HL-60/S4 treated with retinoic acid at 250 ng/mL for 4 days and 3 days (cell line): Measurements from ENCODE around the gene IFNW1.

Source experiments
- in situ Hi-C: fragments of 300-500 bp; cut with MboI; formaldehyde crosslinking; loops from 2 replicates; pipeline ENCODE4 v1.7.0; 2022; ENCODE audit warnings: low sequenced_read_pairs

The IFNW1 gene

DNA sequence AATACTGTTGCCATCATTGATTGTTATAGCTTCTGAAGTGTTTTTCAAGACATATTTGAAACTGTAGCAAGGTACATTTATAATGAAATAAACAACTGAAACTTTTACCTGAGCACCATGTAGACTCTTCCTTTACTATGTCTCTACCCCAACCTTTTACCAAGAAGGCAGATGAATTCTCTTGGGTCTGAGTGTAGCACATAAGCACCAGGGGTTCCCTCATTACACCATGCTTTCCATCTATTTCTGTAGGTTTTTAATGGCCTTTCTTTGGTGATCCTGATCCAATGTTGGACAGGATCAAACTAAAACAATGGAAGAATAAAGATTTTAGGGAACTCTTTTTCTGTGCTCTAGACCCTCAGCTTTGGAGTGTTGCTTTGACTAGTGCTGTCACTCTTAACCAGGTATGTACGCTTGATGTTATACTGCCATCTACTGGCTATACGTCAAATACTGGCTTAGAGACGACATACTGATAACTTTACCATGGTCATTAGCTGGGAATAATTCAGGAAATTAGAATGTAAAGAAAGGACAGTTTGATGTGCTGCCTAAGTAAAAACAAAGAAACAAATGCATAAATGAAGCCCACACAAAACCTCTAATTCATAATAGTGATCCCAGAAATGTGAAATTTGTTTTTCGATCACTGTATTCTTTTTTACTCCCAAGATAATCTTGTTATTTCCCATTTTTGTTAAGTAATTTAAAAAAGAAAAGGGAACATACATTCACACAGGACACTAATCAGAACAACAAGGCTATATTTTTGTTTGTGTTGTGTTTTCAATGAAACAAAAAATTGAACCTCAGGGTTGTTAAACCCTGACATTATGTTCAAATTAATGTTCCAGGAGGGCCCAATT is 30.7 kb downstream of the IFNW1 start:
- in situ Hi-C loops, result no loop called here

DNA sequence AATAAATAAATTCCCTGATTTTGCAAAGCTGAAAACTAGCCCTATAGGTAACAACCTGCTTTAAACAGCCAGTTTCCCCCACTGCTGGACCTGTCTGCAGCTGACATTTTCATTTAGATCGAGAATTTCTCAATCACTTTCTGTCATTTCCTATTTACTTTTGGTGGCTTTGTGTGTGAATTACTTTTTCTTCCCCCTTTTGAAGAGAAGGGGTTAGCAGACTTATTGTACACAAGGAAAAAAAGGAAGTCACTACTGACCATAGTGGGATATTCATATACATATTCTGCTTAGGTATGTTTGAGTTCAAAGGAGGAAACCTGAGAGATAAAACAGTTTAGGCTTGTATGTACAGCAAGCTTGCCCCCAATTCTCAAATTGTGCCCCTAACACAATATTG is 36.8 kb downstream of the IFNW1 start:
- in situ Hi-C loops, result no loop called here

- in situ Hi-C loops, result no loop called here
Observed at GRCh38 chr9:21102305-21102704, 39.3 kb downstream of the IFNW1 start.

DNA sequence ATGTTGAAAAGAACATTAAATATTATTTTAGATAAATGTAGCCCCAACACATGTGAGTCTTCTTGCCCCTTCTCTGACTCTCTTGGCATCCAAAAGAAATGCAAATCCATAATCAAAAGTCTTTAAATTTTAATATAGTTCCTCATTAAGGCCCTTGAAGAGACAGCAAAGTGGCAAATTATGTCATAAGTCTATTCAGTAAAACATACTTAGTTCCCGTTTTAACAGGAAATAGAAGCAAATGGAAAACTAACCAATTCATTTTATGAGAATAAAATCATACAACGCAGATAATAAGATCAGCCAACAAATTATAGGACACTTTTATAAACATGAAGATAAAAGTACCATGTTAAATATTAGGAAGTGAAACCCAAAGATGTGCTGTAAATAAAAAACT is 43.8 kb downstream of the IFNW1 start:
- in situ Hi-C loops, result no loop called here

DNA sequence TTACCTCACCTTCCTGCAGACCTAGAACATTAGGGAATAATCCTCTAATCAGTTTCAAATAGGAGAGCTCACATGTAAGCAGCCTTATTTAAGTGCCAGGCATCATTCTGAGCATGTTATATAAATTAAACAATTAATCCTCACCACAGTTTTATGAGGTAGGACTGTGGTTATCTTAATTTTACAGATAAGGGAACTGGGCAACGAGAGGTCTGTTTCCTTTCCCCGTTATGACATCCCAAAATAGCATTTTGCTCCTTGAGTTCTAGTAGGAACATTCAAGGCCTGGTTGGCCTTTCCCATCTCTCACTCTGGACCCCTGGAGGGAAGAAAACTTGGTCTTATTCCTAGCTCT is 44.8 kb downstream of the IFNW1 start:
- in situ Hi-C loops, result no loop called here

DNA sequence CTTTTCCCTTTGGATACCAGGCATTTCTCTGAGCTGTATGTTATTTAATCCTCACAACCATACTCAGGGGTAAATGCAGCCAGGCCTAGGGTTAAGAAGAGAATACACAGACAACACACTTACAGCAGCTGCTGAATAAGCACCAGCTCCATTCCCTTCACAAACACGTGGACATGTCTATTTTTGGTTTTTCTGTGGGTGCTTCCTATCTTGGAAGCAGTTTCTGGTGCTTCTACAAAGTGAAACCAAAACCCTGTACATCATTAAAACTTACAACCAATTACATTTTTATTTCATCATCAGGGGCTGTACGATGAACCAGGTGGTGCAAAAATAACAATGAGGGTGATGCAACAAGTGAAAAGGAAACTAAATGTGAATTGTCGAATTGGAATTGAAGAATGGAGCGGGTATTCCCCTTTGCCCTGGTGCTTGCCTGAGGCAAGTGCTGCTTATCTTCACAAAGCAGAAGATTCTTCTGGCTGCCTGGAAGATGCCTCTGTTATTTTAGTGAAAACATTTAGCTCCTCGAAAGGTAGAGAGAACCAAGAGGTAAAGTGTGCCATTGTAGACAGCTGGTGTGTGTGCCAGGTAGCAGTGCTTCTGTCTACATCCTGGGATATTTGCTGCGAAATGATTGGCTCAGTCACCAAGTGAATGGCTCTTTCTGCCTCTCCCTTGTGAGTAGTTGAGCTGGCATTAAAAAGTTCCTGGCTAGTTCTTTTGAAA is 45.3 kb downstream of the IFNW1 start:
- in situ Hi-C loops, result no loop called here

GRCh38 chr9:21095561-21095960 is 46.1 kb downstream of the IFNW1 start:
- in situ Hi-C loops, result no loop called here
